Measurements from ENCODE around the gene SNORC. TPM values are rescaled to one million over a fixed set of nuclear protein-coding genes. Genes with fewer than 3 reads are reported as not detected.

SNORC gene
- total RNA-seq, 1 donor from 2014 or later, result 0.53 TPM

DNA sequence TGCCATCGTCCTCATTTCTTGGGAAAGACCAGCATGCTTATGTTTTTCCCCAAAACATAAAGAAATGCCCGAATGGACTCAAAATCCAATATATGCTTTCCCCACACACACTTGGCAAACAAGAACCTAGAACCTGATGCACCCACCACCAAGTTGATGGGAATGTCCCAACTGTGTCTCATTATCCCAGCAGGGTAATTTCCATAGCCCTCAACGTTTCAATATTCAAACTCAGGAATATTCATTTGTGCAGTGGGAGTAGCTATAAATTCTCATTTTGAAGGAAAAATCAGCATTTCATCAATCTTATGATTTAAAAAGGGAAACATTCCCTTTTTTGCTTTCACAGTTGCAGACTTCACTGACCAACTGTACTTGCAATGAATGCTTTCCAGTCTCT is 50.7 kb downstream of the SNORC start:
- DNase-seq (no peak), ATAC-seq (no peak)
- intact Hi-C loops (cut with DNase I), result no loop called here
- Histone ChIP-seq H3K9me3 (no peaks in the 10 kb centered on the region), H3K36me3 (no peaks in the 10 kb centered on the region), H3K27ac (no peak overlapping the region), H3K27me3 (ENCODE audit: low read depth) (peaks cover 27% of the 10 kb centered on the region), H3K4me1 (no peaks in the 10 kb centered on the region), H3K4me3 (no peak overlapping the region)
- TF ChIP-seq, protein P1, sequence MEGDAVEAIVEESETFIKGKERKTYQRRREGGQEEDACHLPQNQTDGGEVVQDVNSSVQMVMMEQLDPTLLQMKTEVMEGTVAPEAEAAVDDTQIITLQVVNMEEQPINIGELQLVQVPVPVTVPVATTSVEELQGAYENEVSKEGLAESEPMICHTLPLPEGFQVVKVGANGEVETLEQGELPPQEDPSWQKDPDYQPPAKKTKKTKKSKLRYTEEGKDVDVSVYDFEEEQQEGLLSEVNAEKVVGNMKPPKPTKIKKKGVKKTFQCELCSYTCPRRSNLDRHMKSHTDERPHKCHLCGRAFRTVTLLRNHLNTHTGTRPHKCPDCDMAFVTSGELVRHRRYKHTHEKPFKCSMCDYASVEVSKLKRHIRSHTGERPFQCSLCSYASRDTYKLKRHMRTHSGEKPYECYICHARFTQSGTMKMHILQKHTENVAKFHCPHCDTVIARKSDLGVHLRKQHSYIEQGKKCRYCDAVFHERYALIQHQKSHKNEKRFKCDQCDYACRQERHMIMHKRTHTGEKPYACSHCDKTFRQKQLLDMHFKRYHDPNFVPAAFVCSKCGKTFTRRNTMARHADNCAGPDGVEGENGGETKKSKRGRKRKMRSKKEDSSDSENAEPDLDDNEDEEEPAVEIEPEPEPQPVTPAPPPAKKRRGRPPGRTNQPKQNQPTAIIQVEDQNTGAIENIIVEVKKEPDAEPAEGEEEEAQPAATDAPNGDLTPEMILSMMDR (IDR thresholded peaks at IDR 0.05), result no peak

DNA sequence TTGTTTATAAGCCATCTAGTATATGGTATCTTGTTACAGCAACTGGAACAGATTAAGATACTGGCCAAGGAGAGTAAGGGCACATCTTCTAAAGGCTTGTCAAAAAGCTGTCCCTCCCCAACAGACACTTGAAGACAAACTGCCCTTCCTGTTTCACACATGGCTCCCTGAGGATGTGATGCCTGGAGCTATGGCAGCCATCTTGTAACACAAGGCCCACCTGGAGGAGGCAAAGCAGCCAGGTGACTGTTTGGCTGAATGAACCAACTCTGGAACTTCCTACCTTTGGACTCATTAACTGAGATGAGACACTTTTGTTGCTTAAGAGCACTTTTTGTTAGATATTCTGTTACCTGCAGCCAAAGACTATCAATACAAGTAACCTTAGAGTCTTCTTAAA is 54.4 kb downstream of the SNORC start:
- DNase-seq, result no peak
- Histone ChIP-seq H3K4me3 (no peak overlapping the region), H3K4me1 (peaks cover 14% of the 10 kb centered on the region), H3K27ac (no peak overlapping the region), H3K9me3 (no peaks in the 10 kb centered on the region), H3K27me3 (ENCODE audit: low read depth) (peaks cover 52% of the 10 kb centered on the region), H3K36me3 (no peaks in the 10 kb centered on the region)
- intact Hi-C loops (cut with DNase I), result no loop called here
- ATAC-seq, result no peak
- TF ChIP-seq, protein P1 (IDR thresholded peaks at IDR 0.05), result no peak

DNA sequence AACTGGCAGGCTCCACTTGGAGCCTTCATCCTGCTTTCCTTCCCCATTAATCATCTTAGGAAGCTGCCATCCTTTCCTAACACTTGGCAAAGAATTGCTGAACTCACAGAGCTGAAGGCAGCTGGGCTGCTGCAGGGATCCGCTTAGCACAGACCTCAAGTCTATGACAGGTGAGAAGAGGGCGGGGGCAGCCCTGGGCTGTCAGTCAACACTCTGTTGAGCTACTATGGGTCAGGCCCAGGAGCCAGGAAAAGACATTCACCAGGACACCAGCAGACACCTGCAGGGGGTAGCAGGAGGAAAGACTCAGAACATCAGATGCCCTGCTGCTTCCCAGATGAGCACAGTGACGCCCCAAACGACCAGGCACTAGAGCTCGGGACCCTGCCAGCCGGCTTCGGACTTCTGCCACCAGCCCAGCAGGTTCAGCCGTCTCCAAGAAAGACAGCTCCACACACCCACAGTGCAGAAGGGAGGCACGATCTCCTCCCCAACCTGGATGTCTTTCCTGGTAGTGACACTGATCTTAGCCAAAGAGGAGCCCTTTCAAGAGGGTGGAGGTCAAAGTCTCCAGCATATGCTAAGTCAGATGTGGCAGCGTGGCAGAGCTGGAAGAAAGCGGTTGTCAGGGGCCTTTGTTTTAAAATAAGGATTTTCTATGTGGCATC is 55.2 kb downstream of the SNORC start:
- DNase-seq, result no peak
- peaks cover 14% of the 10 kb centered on the region for H3K4me1 ChIP-seq
- intact Hi-C loops (cut with DNase I), result no loop called here
- ATAC-seq, result no peak
- no peak overlapping the region for H3K27ac ChIP-seq
- no peaks in the 10 kb centered on the region for H3K9me3 ChIP-seq
- no peaks in the 10 kb centered on the region for H3K36me3 ChIP-seq
- peaks cover 51% of the 10 kb centered on the region for H3K27me3 ChIP-seq (ENCODE audit: low read depth)
- TF ChIP-seq, protein P1 (IDR thresholded peaks at IDR 0.05), result no peak
- H3K4me3 ChIP-seq, result no peak overlapping the region

DNA sequence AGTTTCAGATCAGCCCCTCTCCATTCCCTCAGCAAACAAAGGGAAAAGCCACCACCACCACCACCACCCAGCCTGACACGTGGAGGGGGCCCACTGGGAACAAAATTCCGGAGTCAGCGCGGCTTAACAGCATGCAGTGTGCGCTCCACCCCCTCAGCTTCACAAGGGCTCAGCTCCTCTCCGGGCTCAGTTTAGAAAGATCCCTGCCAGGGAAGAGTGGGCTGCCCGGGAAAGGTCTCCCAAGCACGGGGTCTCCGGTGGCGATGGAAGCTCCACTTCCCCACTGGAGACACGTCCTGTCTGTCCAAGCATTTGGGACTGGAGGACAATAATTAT is 55.7 kb downstream of the SNORC start:
- intact Hi-C loops (cut with DNase I), result no loop called here
- no peak for DNase-seq
- Histone ChIP-seq H3K9me3 (no peaks in the 10 kb centered on the region), H3K36me3 (no peaks in the 10 kb centered on the region), H3K27ac (no peak overlapping the region), H3K4me1 (peaks cover 14% of the 10 kb centered on the region), H3K27me3 (ENCODE audit: low read depth) (peaks cover 50% of the 10 kb centered on the region), H3K4me3 (no peak overlapping the region)
- ATAC-seq, result no peak
- TF ChIP-seq, protein P1 (IDR thresholded peaks at IDR 0.05), result no peak

DNA sequence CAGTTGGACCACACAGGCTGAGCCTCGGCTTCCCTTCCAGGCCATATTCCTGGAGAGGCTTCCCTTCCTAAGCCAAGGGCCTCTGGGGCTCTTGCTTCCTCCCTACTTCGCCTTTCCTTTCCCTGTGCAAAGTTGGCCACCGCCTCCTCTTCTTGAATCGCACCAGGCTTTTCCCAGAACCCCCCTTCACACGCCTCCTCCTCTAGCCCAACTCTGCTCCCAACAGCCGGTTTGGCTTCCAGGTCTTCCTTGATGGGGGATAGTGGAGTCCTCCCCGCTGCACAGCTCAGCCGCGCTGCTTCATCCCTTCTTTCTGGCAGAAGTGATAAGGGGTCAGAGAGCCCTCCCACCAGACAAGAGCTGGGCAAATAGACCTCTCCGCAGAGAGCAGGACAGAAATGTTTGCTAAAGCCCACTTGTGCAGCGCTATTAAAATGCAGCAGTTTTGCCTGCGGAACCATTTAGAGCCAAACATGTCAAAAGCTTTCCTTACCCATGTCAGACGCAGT is 56.4 kb downstream of the SNORC start:
- Histone ChIP-seq H3K9me3 (no peaks in the 10 kb centered on the region), H3K4me1 (peaks cover 14% of the 10 kb centered on the region), H3K4me3 (no peak overlapping the region), H3K27ac (no peak overlapping the region), H3K36me3 (no peaks in the 10 kb centered on the region), H3K27me3 (ENCODE audit: low read depth) (peaks cover 50% of the 10 kb centered on the region)
- TF ChIP-seq, protein P1 (IDR thresholded peaks at IDR 0.05), result no peak
- DNase-seq, result no peak
- intact Hi-C loops (cut with DNase I), result no loop called here
- ATAC-seq, result no peak
